HEK293 (cell line): ENCODE data around the gene DGKB.

Experiments
- GLIS2 ChIP-seq: fragments of 450-650 bp; formaldehyde crosslinking; IDR thresholded peaks from 2 replicates; pipeline ENCODE4 v1.5.1; 2016; ENCODE audit warnings: missing biosample characterization, missing genetic modification characterization
- TCF7L2 ChIP-seq: IDR thresholded peaks from 2 replicates; pipeline ENCODE4 v1.6.1; 2011; ENCODE audit warnings: low read depth, mild to moderate bottlenecking, inconsistent platforms, low read length, moderate library complexity, borderline replicate concordance
- ZBTB48 ChIP-seq: fragments of 450-650 bp; formaldehyde crosslinking; IDR thresholded peaks from 2 replicates; pipeline ENCODE4 v1.5.1; 2016; ENCODE audit warnings: missing biosample characterization, missing genetic modification characterization
- ZNF175 ChIP-seq: fragments of 450-650 bp; formaldehyde crosslinking; IDR thresholded peaks from 2 replicates; pipeline ENCODE4 v1.5.1; 2016; ENCODE audit warnings: missing biosample characterization, missing genetic modification characterization
- ZNF223 ChIP-seq: fragments of 450-650 bp; formaldehyde crosslinking; IDR thresholded peaks from 2 replicates; pipeline ENCODE4 v1.5.1; 2016; ENCODE audit warnings: missing biosample characterization, missing genetic modification characterization
- ZNF521 ChIP-seq: fragments of 450-650 bp; formaldehyde crosslinking; IDR thresholded peaks from 2 replicates; pipeline ENCODE4 v1.5.1; 2017; ENCODE audit warnings: missing biosample characterization, mild to moderate bottlenecking, missing genetic modification characterization
- TF ChIP-seq, protein P1 (sequence below): fragments of 450-650 bp; formaldehyde crosslinking; IDR thresholded peaks from 2 replicates; pipeline ENCODE4 v1.5.1; 2016; ENCODE audit warnings: missing biosample characterization, missing genetic modification characterization
- TF ChIP-seq, protein P2 (sequence below): fragments of 450-650 bp; formaldehyde crosslinking; IDR thresholded peaks from 2 replicates; pipeline ENCODE4 v1.5.1; 2016; ENCODE audit warnings: missing biosample characterization, missing genetic modification characterization
- TF ChIP-seq, protein P3 (sequence below): fragments of 450-650 bp; formaldehyde crosslinking; IDR thresholded peaks from 2 replicates; pipeline ENCODE4 v1.5.1; 2016; ENCODE audit warnings: missing biosample characterization, missing genetic modification characterization, borderline replicate concordance
- TF ChIP-seq, protein P4 (sequence below): fragments of 450-650 bp; formaldehyde crosslinking; IDR thresholded peaks from 2 replicates; pipeline ENCODE4 v1.5.1; 2016; ENCODE audit warnings: missing biosample characterization, missing genetic modification characterization

DNA sequence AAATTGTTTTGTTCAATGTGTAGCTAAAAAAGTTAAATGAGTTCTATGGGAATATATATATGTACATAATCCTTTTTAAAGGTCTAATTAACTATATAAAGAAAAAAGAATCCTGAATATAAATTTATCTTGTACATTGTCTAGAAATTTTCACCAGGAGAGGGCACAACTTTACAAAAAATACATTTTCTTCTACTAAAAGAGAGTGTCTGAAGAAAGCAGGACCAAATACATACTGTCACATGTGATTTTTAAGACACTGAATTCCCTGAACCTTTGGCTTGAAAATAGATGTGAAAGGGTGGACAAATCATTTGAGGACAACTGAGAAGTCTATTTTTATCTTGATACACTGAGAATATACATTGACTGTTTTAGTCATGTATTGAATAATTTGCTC is 204.3 kb downstream of the DGKB start:
- TF ChIP-seq, protein P1, sequence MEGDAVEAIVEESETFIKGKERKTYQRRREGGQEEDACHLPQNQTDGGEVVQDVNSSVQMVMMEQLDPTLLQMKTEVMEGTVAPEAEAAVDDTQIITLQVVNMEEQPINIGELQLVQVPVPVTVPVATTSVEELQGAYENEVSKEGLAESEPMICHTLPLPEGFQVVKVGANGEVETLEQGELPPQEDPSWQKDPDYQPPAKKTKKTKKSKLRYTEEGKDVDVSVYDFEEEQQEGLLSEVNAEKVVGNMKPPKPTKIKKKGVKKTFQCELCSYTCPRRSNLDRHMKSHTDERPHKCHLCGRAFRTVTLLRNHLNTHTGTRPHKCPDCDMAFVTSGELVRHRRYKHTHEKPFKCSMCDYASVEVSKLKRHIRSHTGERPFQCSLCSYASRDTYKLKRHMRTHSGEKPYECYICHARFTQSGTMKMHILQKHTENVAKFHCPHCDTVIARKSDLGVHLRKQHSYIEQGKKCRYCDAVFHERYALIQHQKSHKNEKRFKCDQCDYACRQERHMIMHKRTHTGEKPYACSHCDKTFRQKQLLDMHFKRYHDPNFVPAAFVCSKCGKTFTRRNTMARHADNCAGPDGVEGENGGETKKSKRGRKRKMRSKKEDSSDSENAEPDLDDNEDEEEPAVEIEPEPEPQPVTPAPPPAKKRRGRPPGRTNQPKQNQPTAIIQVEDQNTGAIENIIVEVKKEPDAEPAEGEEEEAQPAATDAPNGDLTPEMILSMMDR (tag by site-specific recombination), result no peak
- no peak for TF ChIP-seq ZNF521 (tag by site-specific recombination)
- no peak for TF ChIP-seq ZNF175
- no peak for TF ChIP-seq TCF7L2
- no peak for TF ChIP-seq GLIS2 (tag by site-specific recombination)
- TF ChIP-seq ZNF223 (tag by site-specific recombination), result no peak
- TF ChIP-seq, protein P2, sequence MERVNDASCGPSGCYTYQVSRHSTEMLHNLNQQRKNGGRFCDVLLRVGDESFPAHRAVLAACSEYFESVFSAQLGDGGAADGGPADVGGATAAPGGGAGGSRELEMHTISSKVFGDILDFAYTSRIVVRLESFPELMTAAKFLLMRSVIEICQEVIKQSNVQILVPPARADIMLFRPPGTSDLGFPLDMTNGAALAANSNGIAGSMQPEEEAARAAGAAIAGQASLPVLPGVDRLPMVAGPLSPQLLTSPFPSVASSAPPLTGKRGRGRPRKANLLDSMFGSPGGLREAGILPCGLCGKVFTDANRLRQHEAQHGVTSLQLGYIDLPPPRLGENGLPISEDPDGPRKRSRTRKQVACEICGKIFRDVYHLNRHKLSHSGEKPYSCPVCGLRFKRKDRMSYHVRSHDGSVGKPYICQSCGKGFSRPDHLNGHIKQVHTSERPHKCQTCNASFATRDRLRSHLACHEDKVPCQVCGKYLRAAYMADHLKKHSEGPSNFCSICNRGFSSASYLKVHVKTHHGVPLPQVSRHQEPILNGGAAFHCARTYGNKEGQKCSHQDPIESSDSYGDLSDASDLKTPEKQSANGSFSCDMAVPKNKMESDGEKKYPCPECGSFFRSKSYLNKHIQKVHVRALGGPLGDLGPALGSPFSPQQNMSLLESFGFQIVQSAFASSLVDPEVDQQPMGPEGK (tag by site-specific recombination), result no peak
- TF ChIP-seq, protein P3, sequence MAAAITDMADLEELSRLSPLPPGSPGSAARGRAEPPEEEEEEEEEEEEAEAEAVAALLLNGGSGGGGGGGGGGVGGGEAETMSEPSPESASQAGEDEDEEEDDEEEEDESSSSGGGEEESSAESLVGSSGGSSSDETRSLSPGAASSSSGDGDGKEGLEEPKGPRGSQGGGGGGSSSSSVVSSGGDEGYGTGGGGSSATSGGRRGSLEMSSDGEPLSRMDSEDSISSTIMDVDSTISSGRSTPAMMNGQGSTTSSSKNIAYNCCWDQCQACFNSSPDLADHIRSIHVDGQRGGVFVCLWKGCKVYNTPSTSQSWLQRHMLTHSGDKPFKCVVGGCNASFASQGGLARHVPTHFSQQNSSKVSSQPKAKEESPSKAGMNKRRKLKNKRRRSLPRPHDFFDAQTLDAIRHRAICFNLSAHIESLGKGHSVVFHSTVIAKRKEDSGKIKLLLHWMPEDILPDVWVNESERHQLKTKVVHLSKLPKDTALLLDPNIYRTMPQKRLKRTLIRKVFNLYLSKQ (tag by site-specific recombination), result no peak
- no peak for TF ChIP-seq ZBTB48 (tag by site-specific recombination)
- TF ChIP-seq, protein P4, sequence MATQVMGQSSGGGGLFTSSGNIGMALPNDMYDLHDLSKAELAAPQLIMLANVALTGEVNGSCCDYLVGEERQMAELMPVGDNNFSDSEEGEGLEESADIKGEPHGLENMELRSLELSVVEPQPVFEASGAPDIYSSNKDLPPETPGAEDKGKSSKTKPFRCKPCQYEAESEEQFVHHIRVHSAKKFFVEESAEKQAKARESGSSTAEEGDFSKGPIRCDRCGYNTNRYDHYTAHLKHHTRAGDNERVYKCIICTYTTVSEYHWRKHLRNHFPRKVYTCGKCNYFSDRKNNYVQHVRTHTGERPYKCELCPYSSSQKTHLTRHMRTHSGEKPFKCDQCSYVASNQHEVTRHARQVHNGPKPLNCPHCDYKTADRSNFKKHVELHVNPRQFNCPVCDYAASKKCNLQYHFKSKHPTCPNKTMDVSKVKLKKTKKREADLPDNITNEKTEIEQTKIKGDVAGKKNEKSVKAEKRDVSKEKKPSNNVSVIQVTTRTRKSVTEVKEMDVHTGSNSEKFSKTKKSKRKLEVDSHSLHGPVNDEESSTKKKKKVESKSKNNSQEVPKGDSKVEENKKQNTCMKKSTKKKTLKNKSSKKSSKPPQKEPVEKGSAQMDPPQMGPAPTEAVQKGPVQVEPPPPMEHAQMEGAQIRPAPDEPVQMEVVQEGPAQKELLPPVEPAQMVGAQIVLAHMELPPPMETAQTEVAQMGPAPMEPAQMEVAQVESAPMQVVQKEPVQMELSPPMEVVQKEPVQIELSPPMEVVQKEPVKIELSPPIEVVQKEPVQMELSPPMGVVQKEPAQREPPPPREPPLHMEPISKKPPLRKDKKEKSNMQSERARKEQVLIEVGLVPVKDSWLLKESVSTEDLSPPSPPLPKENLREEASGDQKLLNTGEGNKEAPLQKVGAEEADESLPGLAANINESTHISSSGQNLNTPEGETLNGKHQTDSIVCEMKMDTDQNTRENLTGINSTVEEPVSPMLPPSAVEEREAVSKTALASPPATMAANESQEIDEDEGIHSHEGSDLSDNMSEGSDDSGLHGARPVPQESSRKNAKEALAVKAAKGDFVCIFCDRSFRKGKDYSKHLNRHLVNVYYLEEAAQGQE (tag by site-specific recombination), result no peak
